ENCODE measurements around the gene RNF41.

DNA sequence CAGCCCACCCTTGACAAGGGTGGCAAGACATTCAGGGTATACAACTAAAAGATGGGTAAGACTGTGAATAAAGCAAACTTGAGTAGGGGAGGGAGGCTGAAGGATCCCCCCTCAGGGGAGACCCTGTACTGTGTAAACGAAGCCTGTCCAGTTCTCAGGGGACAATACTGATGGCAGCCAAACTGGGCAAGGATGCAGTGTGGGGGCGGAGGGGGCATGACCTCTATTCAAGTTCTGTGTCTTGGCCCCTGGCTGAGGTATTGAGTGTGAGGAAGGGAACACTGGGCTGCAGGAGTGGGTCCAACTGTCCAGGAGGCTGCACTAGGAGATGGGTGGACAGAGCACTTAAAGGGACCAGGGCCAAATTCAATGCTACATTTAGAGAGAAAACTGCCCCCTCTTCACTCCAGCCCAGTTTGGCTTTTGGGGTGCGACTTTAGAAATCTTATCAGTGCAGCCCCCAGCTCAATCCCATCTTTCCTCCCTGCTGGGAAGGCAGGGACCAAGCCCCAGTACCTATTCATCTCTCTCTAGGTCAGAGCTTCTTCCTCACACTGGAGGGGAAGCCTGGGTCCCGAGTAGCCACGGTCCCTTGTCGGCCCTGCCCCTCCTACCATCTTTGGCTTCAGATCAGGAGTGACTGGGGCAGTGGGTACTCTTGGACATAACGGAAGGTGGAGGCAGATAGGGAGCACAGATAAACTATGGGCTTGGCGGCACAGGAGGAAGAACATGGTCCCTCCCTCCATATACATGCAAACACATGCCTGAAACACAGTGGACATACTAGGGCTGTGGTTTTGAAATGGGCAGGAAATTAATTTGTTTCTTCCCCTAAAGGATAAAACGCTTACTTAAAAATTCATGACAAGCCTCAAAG, 19.9 kb upstream of the RNF41 start:
- TF ChIP-seq CTCF (IDR thresholded peaks at IDR 0.05; ENCODE audit: extremely low read depth in 1 of 2, insufficient read depth in 1 of 2, low read depth in 1 of 2, low read length in 2 of 2) (no peak), FOS (IDR thresholded peaks at IDR 0.05; ENCODE audit: borderline replicate concordance, insufficient read depth, low read length) (no peak), POLR2A (IDR thresholded peaks at IDR 0.05; ENCODE audit: low read depth, low read length) (no peak), POLR2AphosphoS5 (IDR thresholded peaks at IDR 0.05; ENCODE audit: insufficient read depth, low read depth, low read length) (no peak)

All from endothelial cell of umbilical vein (primary cell).